ENCODE measurements around the gene FEZ2.
A peak's percentile ranks its signal among the peaks of the same experiment; 100 is the strongest.

The FEZ2 gene

GRCh38 chr2:36597003-36597531 lies 901 bp downstream of the FEZ2 start:
- TF ChIP-seq POLR2A (IDR thresholded peaks at IDR 0.05; ENCODE audit: extremely low read depth, insufficient read length) = no peak
- TF ChIP-seq MAX (IDR thresholded peaks at IDR 0.05; ENCODE audit: low read depth, low read length) = no peak
- no peak for TF ChIP-seq CTCF (IDR thresholded peaks at IDR 0.05; ENCODE audit: low read depth, low read length)
- no peak for TF ChIP-seq MYC (IDR thresholded peaks at IDR 0.05; ENCODE audit: low read depth, low read length)
- DNase-seq (ENCODE audit: low read depth) = no peak
- peak overlapping the region; percentile 90 for H3K4me3 ChIP-seq (ENCODE audit: low read depth, low read length)

GRCh38 chr2:36596397-36596796 lies 1.6 kb downstream of the FEZ2 start:
- no peak for DNase-seq (ENCODE audit: low read depth)
- no peak for TF ChIP-seq CTCF (IDR thresholded peaks at IDR 0.05; ENCODE audit: low read depth, low read length)
- no peak for TF ChIP-seq POLR2A (IDR thresholded peaks at IDR 0.05; ENCODE audit: extremely low read depth, insufficient read length)
- TF ChIP-seq MYC (IDR thresholded peaks at IDR 0.05; ENCODE audit: low read depth, low read length) = no peak
- TF ChIP-seq MAX (IDR thresholded peaks at IDR 0.05; ENCODE audit: low read depth, low read length) = no peak
- peak overlapping the region; percentile 90 for H3K4me3 ChIP-seq (ENCODE audit: low read depth, low read length)

GRCh38 chr2:36594849-36595248 lies 3.1 kb downstream of the FEZ2 start:
- no peak for DNase-seq (ENCODE audit: low read depth)
- H3K4me3 ChIP-seq (ENCODE audit: low read depth, low read length) = no peak overlapping the region
- TF ChIP-seq POLR2A (IDR thresholded peaks at IDR 0.05; ENCODE audit: extremely low read depth, insufficient read length) (no peak), MAX (IDR thresholded peaks at IDR 0.05; ENCODE audit: low read depth, low read length) (no peak), MYC (IDR thresholded peaks at IDR 0.05; ENCODE audit: low read depth, low read length) (no peak), CTCF (IDR thresholded peaks at IDR 0.05; ENCODE audit: low read depth, low read length) (no peak)

- H3K4me3 ChIP-seq (ENCODE audit: low read depth, low read length) = no peak overlapping the region
- TF ChIP-seq POLR2A (IDR thresholded peaks at IDR 0.05; ENCODE audit: extremely low read depth, insufficient read length) (no peak), MAX (IDR thresholded peaks at IDR 0.05; ENCODE audit: low read depth, low read length) (no peak), MYC (IDR thresholded peaks at IDR 0.05; ENCODE audit: low read depth, low read length) (no peak), CTCF (IDR thresholded peaks at IDR 0.05; ENCODE audit: low read depth, low read length) (no peak)
- no peak for DNase-seq (ENCODE audit: low read depth)
Measured at GRCh38 chr2:36589230-36589630, 8.7 kb downstream of the FEZ2 start.

GRCh38 chr2:36587556-36587955 lies 10.4 kb downstream of the FEZ2 start:
- DNase-seq (ENCODE audit: low read depth) = no peak
- no peak overlapping the region for H3K4me3 ChIP-seq (ENCODE audit: low read depth, low read length)
- TF ChIP-seq MYC (IDR thresholded peaks at IDR 0.05; ENCODE audit: low read depth, low read length) (no peak), POLR2A (IDR thresholded peaks at IDR 0.05; ENCODE audit: extremely low read depth, insufficient read length) (no peak), CTCF (IDR thresholded peaks at IDR 0.05; ENCODE audit: low read depth, low read length) (no peak), MAX (IDR thresholded peaks at IDR 0.05; ENCODE audit: low read depth, low read length) (no peak)

All from NB4 (cell line).